Smooth muscle cell of the coronary artery (primary cell): Measurements from ENCODE around the gene DND1. TPM values are rescaled to one million over a fixed set of nuclear protein-coding genes. Genes with fewer than 3 reads are reported as not detected.

Experiments used
- total RNA-seq: library from RNA; depleted of rRNA; stranded (reverse); fragments of >200 nt; gene quantifications from 2 replicates; pipeline ENCODE4 v1.2.3, GENCODE V29; 2014; ENCODE audit warnings: low replicate concordance

DND1 gene
- 0.30 TPM in 1 of 2 replicates, not detected in the other for total RNA-seq

DNA sequence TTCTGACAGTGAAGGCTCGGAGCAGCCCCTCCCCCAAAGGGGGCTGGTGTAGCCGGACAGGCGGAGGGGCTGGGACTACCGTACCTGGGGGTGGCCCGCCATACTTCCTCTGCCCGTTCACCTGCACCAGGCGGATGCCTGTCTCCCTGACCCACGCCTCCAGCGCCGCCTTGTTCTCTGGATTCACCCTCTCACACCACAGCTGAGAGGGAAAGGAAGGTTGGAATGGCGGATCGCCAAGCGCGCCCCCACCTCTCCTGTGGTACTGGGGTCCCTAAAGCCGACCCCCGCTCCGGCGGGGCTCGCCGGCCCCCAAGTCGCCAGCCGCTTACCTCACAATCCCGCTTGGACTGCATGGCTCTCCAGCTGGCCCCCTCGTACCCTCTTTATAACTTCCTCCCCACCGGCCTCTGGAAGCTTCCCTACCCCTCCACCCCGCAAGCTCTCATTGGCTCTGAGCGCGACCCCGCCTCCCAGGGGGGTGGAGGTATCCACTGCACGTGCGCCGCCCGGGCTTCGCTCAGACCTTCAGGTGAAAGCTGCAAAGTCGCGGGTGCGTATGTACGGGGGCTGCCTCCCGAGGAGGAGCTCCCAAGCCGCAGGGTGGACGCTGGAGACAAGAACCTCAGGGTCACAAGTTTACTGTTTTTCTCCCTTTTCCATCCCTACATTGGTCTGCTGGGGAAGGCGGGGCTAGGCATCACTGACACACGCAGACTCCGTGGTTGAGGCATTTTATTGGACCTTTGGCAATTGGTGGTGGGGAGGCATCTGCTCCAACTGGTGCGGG, at the start of gene DND1:
TSS of gene DND1 (minus strand) at position 390 of the 790 bp plus-strand sequence. CDS start at position 356, 34 bp downstream.

DNA sequence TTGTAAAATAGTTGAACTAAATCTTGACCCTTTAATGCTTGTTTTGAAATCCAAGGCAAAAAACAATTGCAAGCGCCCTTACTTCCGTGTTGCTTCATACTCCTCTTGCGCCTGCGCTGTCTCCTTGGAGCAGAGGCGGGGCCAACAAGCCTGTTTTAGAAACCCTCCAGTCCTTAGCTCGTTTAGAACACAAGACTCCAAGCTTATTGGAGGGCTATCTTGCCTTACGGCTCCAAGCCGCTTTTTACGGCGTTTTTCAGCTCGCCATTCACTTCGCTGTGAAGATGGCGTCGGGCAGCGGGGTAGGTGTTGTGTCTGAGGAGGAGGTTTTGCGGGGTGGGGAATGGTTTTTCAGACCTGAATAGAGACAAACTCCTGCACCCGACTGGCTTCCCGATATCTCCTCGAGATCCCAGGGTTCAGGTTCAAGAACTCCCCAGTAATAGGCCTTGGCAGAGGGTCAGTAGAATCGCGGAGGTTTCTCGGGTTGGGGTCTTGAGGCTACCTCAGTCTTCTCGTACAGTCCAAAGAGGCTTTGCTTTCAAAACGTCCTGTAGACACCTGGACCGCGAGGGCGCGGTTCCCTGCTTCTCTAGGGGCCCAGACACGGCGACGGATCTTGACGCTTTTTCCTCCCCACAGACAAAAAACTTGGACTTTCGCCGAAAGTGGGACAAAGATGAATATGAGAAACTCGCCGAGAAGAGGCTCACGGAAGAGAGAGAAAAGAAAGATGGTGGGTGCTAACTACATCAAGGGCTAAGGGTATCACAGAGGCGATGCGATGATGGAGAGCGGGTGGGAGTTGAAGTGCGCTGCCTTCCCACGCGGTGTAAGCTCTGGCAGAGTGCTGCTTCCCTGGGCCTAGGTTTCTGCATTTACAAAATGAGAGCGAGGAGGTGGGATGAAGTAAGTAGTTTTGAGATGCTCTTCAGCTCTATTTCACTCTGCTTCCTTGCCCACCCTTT, 27.1 kb upstream of the DND1 start, which contains the start of gene ZMAT2:
TSS of gene ZMAT2 (plus strand) at position 271 of the 968 bp plus-strand sequence. CDS start at position 285, 14 bp downstream.

DNA sequence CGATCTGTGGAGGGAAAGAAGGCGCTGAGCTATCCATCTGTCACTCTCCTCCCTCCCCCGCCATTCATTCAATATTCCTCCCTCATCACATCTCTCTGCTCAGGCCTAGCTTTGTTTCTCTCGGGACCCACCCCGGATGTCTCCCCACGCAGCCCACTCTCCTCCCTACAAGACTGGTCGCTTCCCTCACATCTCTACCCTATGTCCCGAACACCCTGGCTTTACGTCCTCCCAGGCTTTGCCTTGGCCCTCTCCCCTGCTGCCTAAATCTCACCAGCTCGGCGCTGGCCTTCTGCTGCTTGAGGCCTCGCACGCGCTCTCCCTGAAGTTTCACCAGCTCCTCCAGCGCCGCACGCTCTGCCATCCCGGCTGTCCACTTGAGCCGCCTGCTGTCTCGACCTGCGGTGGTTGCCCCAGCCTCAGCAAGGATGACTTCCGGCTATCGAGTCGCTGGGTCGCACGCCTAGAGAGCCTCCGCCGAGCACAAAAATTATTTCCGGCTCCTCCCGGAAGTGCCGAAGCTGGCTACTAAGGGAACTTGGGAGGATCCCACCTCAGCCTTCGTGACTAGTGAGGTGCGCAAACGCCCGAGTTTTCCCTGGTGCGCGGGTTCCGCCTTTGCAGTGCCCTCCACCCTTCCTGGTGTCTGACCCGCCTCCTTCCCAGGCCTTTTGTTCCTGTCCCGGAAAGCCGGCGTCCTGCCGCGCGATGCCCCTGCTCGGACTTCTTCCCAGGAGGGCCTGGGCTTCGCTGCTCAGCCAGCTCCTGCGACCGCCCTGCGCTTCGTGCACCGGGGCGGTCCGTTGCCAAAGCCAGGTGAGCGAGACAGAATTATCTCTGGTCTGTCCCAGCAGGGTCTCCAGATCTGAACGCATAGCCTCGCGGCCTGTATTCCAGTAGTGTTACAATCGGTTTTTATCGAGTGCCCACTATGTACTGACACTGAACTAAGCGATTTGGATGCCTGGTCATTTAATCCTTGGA, 17.9 kb upstream of the DND1 start, which contains the start of the genes HARS1 and HARS2:
TSS of gene HARS1 (minus strand) at position 430 of the 984 bp plus-strand sequence. CDS start at position 364, 66 bp downstream.
TSS of gene HARS2 (plus strand) at position 515 of the 984 bp plus-strand sequence. CDS start at position 709, 194 bp downstream.

DNA sequence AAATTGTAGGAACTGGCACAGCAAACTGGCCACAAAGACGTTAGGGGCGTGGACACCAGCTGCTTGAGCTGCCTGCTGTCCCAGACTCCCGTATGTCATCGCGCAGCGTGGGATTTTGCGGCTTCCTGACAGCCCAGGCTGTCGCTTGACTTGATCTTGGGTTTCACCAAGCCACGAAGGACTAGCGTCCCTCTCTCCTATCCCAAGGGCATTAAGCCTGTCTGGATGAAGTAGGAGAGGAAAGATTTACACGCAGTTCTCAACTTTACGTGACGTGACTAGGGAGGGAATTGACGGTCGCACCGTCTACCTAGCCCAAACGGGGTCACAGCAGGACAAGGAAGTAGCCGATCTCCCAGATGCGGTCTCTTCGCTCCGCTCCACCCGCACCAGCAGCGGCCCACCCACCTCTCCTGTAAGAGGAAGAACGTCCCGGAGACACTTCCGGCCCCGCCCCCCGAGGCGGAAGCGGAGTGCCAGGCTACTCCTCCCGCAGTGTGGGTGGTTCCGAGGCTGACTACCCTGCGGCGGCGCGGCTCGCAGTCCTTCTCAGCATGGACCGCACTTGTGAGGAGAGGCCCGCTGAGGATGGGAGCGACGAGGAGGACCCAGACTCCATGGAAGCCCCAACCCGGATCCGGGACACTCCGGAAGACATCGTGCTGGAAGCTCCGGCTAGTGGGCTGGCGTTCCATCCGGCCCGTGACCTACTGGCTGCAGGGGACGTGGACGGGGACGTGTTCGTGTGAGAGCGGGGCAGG, 8.8 kb downstream of the DND1 start, which contains the start of gene WDR55:
TSS of gene WDR55 (plus strand) at position 546 of the 761 bp plus-strand sequence. CDS start at position 555, 9 bp downstream.

DNA sequence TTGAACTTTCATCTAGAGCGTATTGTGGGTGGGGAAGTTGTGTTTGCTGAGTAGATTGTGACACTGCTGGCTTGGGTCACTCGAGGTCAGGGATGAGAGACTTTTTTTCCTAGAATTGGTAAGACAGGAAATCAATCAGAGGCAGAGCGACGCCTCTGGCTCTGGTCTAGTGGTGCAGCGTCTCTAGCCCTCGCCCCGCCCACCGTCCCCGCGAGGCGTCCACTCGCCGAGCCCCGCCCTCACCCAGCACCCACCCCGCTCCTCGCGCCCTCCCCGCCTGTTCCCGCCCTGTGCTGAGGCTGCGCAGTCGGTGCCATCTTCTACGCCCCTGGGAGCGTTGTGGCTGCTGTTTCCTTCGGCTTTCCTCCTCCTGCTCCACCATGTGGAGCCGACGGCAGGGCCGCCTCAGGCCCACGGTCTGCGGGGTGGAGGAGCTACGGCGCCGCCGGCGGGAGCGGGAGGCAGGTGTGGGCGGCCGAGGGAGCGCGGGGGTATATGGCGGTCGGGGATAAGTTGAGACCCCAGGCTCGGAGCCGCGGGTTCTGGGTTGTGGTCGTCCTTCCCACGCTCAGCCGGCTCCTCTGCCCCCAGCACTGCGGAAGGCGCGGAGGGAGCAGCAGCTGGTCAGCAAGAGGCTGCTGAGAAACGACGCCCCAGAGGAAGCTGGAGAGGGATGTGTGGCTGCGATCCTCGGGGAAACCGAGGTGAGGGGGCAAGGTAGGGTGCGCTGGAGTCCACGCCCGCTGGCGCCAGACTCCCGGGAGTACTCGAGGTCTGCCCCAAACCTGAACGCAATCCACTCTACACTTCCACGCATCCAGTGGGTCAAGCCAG, 34.0 kb downstream of the DND1 start, which contains the start of gene TMCO6:
TSS of gene TMCO6 (plus strand) at position 304 of the 834 bp plus-strand sequence. CDS start at position 381, 77 bp downstream.

DNA sequence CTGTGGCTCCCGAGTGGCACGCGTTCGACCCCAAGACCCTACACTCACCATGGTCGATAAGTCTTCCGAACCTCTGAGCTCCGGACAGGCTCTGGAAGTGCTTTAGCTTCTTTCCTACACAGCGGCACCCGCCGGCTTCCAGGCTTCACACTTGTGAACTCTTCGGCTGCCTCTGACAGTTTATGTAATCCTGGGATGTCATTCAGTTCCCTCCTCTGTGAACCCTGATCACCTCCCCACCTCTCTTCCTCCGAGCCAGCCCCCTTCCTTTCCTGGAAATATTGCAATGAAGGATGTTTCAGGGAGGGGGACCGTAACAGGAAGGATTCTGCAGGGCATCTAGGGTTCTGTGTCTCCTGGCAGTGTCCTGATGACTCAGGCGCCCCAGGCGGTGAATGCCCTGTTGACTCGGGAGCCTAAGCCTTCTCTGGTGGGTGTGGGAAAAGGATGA, 40.3 kb downstream of the DND1 start, which contains the start of gene CD14:
TSS of gene CD14 (minus strand) at position 155 of the 451 bp plus-strand sequence. CDS start at position 51, 104 bp downstream.

Other genes with a start within 250 kb of the DND1 start
- gene EIF4EBP3, start 125.9 kb downstream of the DND1 start, total RNA-seq: 0.90 and 3.7 TPM in 2 replicates
- 18.5 and 69.7 TPM in 2 replicates for gene SRA1, start 116.1 kb downstream of the DND1 start, total RNA-seq
- gene APBB3, start 109.0 kb downstream of the DND1 start, total RNA-seq: 22.9 and 38.1 TPM in 2 replicates
- 16.8 and 29.5 TPM in 2 replicates for gene SLC35A4, start 108.7 kb downstream of the DND1 start, total RNA-seq
- 2.8 and 107 TPM in 2 replicates for gene CD14, start 40.4 kb downstream of the DND1 start, total RNA-seq
- 9.0 and 13.5 TPM in 2 replicates for gene TMCO6, start 34.1 kb downstream of the DND1 start, total RNA-seq
- 84.9 and 115 TPM in 2 replicates for gene NDUFA2, start 25.9 kb downstream of the DND1 start, total RNA-seq
- 107 and 212 TPM in 2 replicates for gene IK, start 25.7 kb downstream of the DND1 start, total RNA-seq
- gene WDR55, start 8.7 kb downstream of the DND1 start, total RNA-seq: 25.9 and 27.7 TPM in 2 replicates
- 67.7 and 92.6 TPM in 2 replicates for gene HARS1, start 17.8 kb upstream of the DND1 start, total RNA-seq
- gene HARS2, start 17.9 kb upstream of the DND1 start, total RNA-seq: 24.1 and 27.4 TPM in 2 replicates
- gene ZMAT2, start 26.9 kb upstream of the DND1 start, total RNA-seq: 63.1 and 94.5 TPM in 2 replicates
- 0.08 TPM in 1 of 2 replicates, not detected in the other for gene PCDHA1, start 112.6 kb upstream of the DND1 start, total RNA-seq
- gene PCDHA2, start 121.3 kb upstream of the DND1 start, total RNA-seq: 0.08 and 0.12 TPM in 2 replicates
- 0.15 and 0.70 TPM in 2 replicates for gene PCDHA3, start 127.5 kb upstream of the DND1 start, total RNA-seq
- gene PCDHA4, start 133.5 kb upstream of the DND1 start, total RNA-seq: 0.23 and 0.82 TPM in 2 replicates
- 0.08 TPM in 1 of 2 replicates, not detected in the other for gene PCDHA5, start 148.0 kb upstream of the DND1 start, total RNA-seq
- gene PCDHA6, start 154.4 kb upstream of the DND1 start, total RNA-seq: 0.53 and 2.9 TPM in 2 replicates
- 0.75 and 1.5 TPM in 2 replicates for gene PCDHA7, start 160.7 kb upstream of the DND1 start, total RNA-seq
- under 0.01 and 0.47 TPM in 2 replicates for gene PCDHA8, start 167.6 kb upstream of the DND1 start, total RNA-seq
- under 0.01 and 0.23 TPM in 2 replicates for gene PCDHA9, start 174.8 kb upstream of the DND1 start, total RNA-seq
- gene PCDHA10, start 182.3 kb upstream of the DND1 start, total RNA-seq: 0.08 and 1.4 TPM in 2 replicates
- 0.15 and 0.59 TPM in 2 replicates for gene PCDHA11, start 195.4 kb upstream of the DND1 start, total RNA-seq
- 0.15 and 0.59 TPM in 2 replicates for gene PCDHA12, start 201.7 kb upstream of the DND1 start, total RNA-seq
- 0.08 and 0.59 TPM in 2 replicates for gene PCDHA13, start 208.5 kb upstream of the DND1 start, total RNA-seq